CD4-positive, alpha-beta T cell treated with Interleukin-10 for 1 hour (primary cell): ENCODE results near the gene PGAM5.
"Not testable (repeated sequence)": the region's sequence is repeated elsewhere in the genome, so short reads cannot be mapped to it uniquely, and the experiment has no call there.

Source experiments
- DNase-seq: peaks from one replicate; pipeline ENCODE4 v3.0.0-alpha.2; 2020

The PGAM5 gene

GRCh38 chr12:132689227-132689626, 21.4 kb upstream of the PGAM5 start:
- no peak for DNase-seq

GRCh38 chr12:132690112-132690511, 20.5 kb upstream of the PGAM5 start:
- DNase-seq = no peak

GRCh38 chr12:132692030-132692429, 18.6 kb upstream of the PGAM5 start:
- DNase-seq = not testable (repeated sequence)

GRCh38 chr12:132694888-132695287, 15.8 kb upstream of the PGAM5 start:
- not testable (repeated sequence) for DNase-seq

GRCh38 chr12:132695431-132695830, 15.2 kb upstream of the PGAM5 start:
- no peak for DNase-seq

- DNase-seq = no peak
Observed at GRCh38 chr12:132698341-132698740, 12.3 kb upstream of the PGAM5 start.

GRCh38 chr12:132700212-132700822, 10.3 kb upstream of the PGAM5 start:
- no peak for DNase-seq

GRCh38 chr12:132702640-132703039, 8.0 kb upstream of the PGAM5 start:
- no peak for DNase-seq

- no peak for DNase-seq
Observed at GRCh38 chr12:132703641-132704040, 7.0 kb upstream of the PGAM5 start.

- no peak for DNase-seq
Observed at GRCh38 chr12:132707241-132707640, 3.4 kb upstream of the PGAM5 start.

GRCh38 chr12:132708150-132708549, 2.5 kb upstream of the PGAM5 start:
- DNase-seq = no peak

GRCh38 chr12:132710043-132710404, 618 bp upstream of the PGAM5 start:
- no peak for DNase-seq

GRCh38 chr12:132711080-132711843, 620 bp downstream of the PGAM5 start:
- peak; percentile 19 for DNase-seq

GRCh38 chr12:132713123-132713522, 2.5 kb downstream of the PGAM5 start:
- no peak for DNase-seq

- DNase-seq = no peak
Observed at GRCh38 chr12:132715874-132716273, 5.2 kb downstream of the PGAM5 start.

GRCh38 chr12:132716356-132716755, 5.7 kb downstream of the PGAM5 start:
- no peak for DNase-seq

GRCh38 chr12:132717011-132717410, 6.4 kb downstream of the PGAM5 start:
- no peak for DNase-seq

- DNase-seq = no peak
Observed at GRCh38 chr12:132717531-132718387, 7.1 kb downstream of the PGAM5 start.

GRCh38 chr12:132718644-132719043, 8.0 kb downstream of the PGAM5 start:
- DNase-seq = no peak

GRCh38 chr12:132719141-132719953, 8.7 kb downstream of the PGAM5 start:
- DNase-seq = no peak

- no peak for DNase-seq
Observed at GRCh38 chr12:132719954-132720324, 9.3 kb downstream of the PGAM5 start.

- DNase-seq = no peak
Observed at GRCh38 chr12:132720606-132721345, 10.1 kb downstream of the PGAM5 start.
